ENCODE data around the gene ATP11C. TPM values are rescaled to one million over a fixed set of nuclear protein-coding genes. Genes with fewer than 3 reads are reported as not detected.

The ATP11C gene
- total and polyA plus RNA-seq, 9 of the 15 experiments (the other 6 are each of a cell fraction or from before 2014, with no cell fraction given) = 18.2 to 42.2 (median 29.4) TPM

GRCh38 chrX:139932073-139932900 is 566 bp downstream of the ATP11C start (continued):
- no peak for TF ChIP-seq SRSF1 (IDR thresholded peaks at IDR 0.05; ENCODE audit: low read depth, low read length)
- no peak for TF ChIP-seq FOS (IDR thresholded peaks at IDR 0.05; ENCODE audit: extremely low read depth, insufficient read length)
- no peak for TF ChIP-seq KDM1A (IDR thresholded peaks at IDR 0.05)
- TF ChIP-seq HSF4 (CRISPR knock-in tag; IDR thresholded peaks at IDR 0.05; ENCODE audit: borderline replicate concordance) = no peak
- TF ChIP-seq ARID3A (IDR thresholded peaks at IDR 0.05; ENCODE audit: borderline replicate concordance, low read depth, low read length) = no peak
- TF ChIP-seq ZNF197 (CRISPR knock-in tag; IDR thresholded peaks at IDR 0.05; ENCODE audit: low read depth) = no peak
- peak; percentile 46 for TF ChIP-seq TBP (optimal IDR thresholded peaks at IDR 0.05; ENCODE audit: low read depth, low read length)
- peak; percentile 79 for TF ChIP-seq RBFOX2 (IDR thresholded peaks at IDR 0.05; ENCODE audit: low read depth, low read length)
- TF ChIP-seq MAFK (IDR thresholded peaks at IDR 0.05; ENCODE audit: low read length) = no peak
- TF ChIP-seq SRF (CRISPR knock-in tag; IDR thresholded peaks at IDR 0.05) = no peak
- TF ChIP-seq HCFC1 (IDR thresholded peaks at IDR 0.05; ENCODE audit: low read depth, low read length) = no peak
- TF ChIP-seq PHF20 (IDR thresholded peaks at IDR 0.05; ENCODE audit: partially characterized antibody) = no peak
- 0 out of 2 replicates have a peak, but pooled peaks have one; percentile 10 for TF ChIP-seq CBFA2T3 (IDR thresholded peaks at IDR 0.05)
- no peak for TF ChIP-seq NFRKB (IDR thresholded peaks at IDR 0.05; ENCODE audit: low read depth)
- no peak for TF ChIP-seq FOXA3 (CRISPR knock-in tag; conservative IDR thresholded peaks at IDR 0.05 in 1 of 2, IDR thresholded peaks at IDR 0.05 in 1 of 2)
- no peak for TF ChIP-seq SMARCA4 (IDR thresholded peaks at IDR 0.05)
- 0 out of 2 replicates have a peak, but pooled peaks have one; percentile 9 for TF ChIP-seq ETS1 (conservative IDR thresholded peaks at IDR 0.05; ENCODE audit: control insufficient read depth, low read depth, low read length)
- TF ChIP-seq TCFL5 (CRISPR knock-in tag; conservative IDR thresholded peaks at IDR 0.05) = no peak
- no peak for TF ChIP-seq MEF2D (tag; conservative IDR thresholded peaks at IDR 0.05; ENCODE audit: low read depth)
- TF ChIP-seq ZC3H4 (CRISPR knock-in tag; IDR thresholded peaks at IDR 0.05; ENCODE audit: borderline replicate concordance) = peak; percentile 88; the same call in 1 of the 2 replicates
- no peak for TF ChIP-seq THRA (IDR thresholded peaks at IDR 0.05)
- no peak for TF ChIP-seq ZNF324 (CRISPR knock-in tag; IDR thresholded peaks at IDR 0.05)
- peak; percentile 71 for TF ChIP-seq TAF1 (IDR thresholded peaks at IDR 0.05; ENCODE audit: control insufficient read depth, extremely low read depth, insufficient read depth, low read length, severe bottlenecking)
- TF ChIP-seq HNRNPLL (IDR thresholded peaks at IDR 0.05; ENCODE audit: low read depth, low read length, poor library complexity, severe bottlenecking) = no peak
- TF ChIP-seq TEAD4 (IDR thresholded peaks at IDR 0.05; ENCODE audit: low read length) = no peak
- 0 out of 2 replicates have a peak, but pooled peaks have one; percentile 41 for TF ChIP-seq TEAD4 (CRISPR knock-in tag; IDR thresholded peaks at IDR 0.05; ENCODE audit: borderline replicate concordance)

All from K562 (cell line).